Spleen (tissue), 11 donors: ENCODE data around the gene MAP2. TPM values are rescaled to one million over a fixed set of nuclear protein-coding genes. Genes with fewer than 3 reads are reported as not detected.

Source experiments
- DNase-seq: peaks from one replicate; pipeline ENCODE4 v3.0.0-alpha.2; 2020
- H3K27ac ChIP-seq, 8 donors: fragments of 200-600 bp; sonication (generic) in 7 of 8; 1 replicate in 4 of 8; 2 replicates in 4 of 8; pipeline versions ENCODE4 v1.5.0 to v1.8.0; 2016 to 2021; ENCODE audit warnings: inconsistent platforms in 4 of 8, mild to moderate bottlenecking in 4 of 8, moderate library complexity in 1 of 8
- H3K27me3 ChIP-seq, 7 donors: fragments of 200-600 bp; sonication (generic) in 6 of 7; replicated peaks in 1 of 7; 1 replicate in 4 of 7; 2 replicates in 3 of 7; pipeline versions ENCODE4 v1.5.0 to v1.8.0; 2016 to 2021; ENCODE audit warnings: inconsistent platforms in 3 of 7, mild to moderate bottlenecking in 1 of 7
- H3K36me3 ChIP-seq, 6 donors: fragments of 200-600 bp; sonication (generic) in 5 of 6; 1 replicate in 4 of 6; 2 replicates in 2 of 6; pipeline versions ENCODE4 v1.5.0 to v1.8.0; 2016 to 2021; ENCODE audit warnings: inconsistent platforms in 2 of 6
- H3K4me1 ChIP-seq, 6 donors: fragments of 200-600 bp; sonication (generic) in 5 of 6; 1 replicate in 3 of 6; 2 replicates in 3 of 6; pipeline versions ENCODE4 v1.5.0 to v1.8.0; 2016 to 2021; ENCODE audit warnings: inconsistent platforms in 3 of 6
- H3K4me3 ChIP-seq, 8 donors: fragments of 200-600 bp; sonication (generic) in 7 of 8; 1 replicate in 4 of 8; 2 replicates in 4 of 8; pipeline versions ENCODE4 v1.5.0 to v1.8.0; 2016 to 2021; ENCODE audit warnings: inconsistent platforms in 4 of 8, mild to moderate bottlenecking in 4 of 8, moderate library complexity in 2 of 8
- H3K9me3 ChIP-seq, 8 donors: fragments of 200-600 bp; sonication (generic) in 7 of 8; 1 replicate in 4 of 8; 2 replicates in 4 of 8; pipeline versions ENCODE4 v1.5.0 to v1.8.0; 2016 to 2021; ENCODE audit warnings: inconsistent platforms in 4 of 8
- CTCF ChIP-seq, 11 experiments: fragments of 200-600 bp in 7 of 11; fragments of 450-650 bp in 4 of 11; sonication (generic) in 4 of 11; IDR thresholded peaks in 8 of 11; conservative IDR thresholded peaks in 3 of 11; 1 replicate in 7 of 11; 2 replicates in 4 of 11; pipeline versions ENCODE4 v1.4.0 to v1.8.0; 2016 to 2021; ENCODE audit warnings: antibody characterized with exemption in 11 of 11, inconsistent platforms in 4 of 11, mild to moderate bottlenecking in 1 of 11
- POLR2A ChIP-seq, 3 donors: fragments of 450-650 bp; IDR thresholded peaks; one replicate each; pipeline ENCODE4 v1.5.1; 2017; ENCODE audit warnings: antibody characterized with exemption in 3 of 3, mild to moderate bottlenecking in 1 of 3
- POLR2AphosphoS5 ChIP-seq, 3 donors: sonication (generic); formaldehyde crosslinking; IDR thresholded peaks; one replicate each; pipeline ENCODE4 v1.5.1; 2017; ENCODE audit warnings: antibody characterized with exemption in 3 of 3
- WGBS, 5 donors: extraction: QIAGEN DNeasy Blood & Tissue Kit in 3 of 5; methylation state at CpG; one replicate each; pipeline versions ENCODE4 v1.1.5 to v1.1.7; 2013 to 2018; 5-methylcytosine and 5-hydroxymethylcytosine counted together
- intact Hi-C: fragments of 100-400 bp; cut with DNase I; formaldehyde crosslinking; loops from one replicate; pipeline ENCODE4 v1.15.0; 2023; ENCODE audit warnings: low total_unique reads
- polyA plus RNA-seq, 3 donors: library from polyadenylated mRNA; stranded (reverse); fragments of 200-250 nt; gene quantifications; one replicate each; pipeline ENCODE4 v1.2.1, GENCODE V29; 2013
- total RNA-seq, 7 donors: library from RNA; depleted of rRNA in 3 of 7; stranded (reverse); fragments of >200 nt in 3 of 7; fragmentation: NEBNext Ultra II Directional in 4 of 7; extraction: Animal tissue kit (Norgen Biotek cat#: 25700) in 4 of 7; gene quantifications; one replicate each; pipeline versions ENCODE4 v1.1.0 to v1.2.1, GENCODE V29; 2016 to 2021
- donor health status: healthy with polysubstance abuse.
- donor health status: DM: no; HTN: no; CAD: no; lungs with moderate emphysema.
- donor health status: DM: no; HTN: no; CAD: no.
- donor health status: Bipolar disorder and iron deficiency.
- donor health status: healthy.
- donor health status: DM: no; HTN: no; CAD: no.
- donor health status: DM: yes; HTN: yes; CAD: no.

The MAP2 gene
- total and polyA plus RNA-seq, 10 donors, result 0.38 to 5.0 (median 1.9) TPM

DNA sequence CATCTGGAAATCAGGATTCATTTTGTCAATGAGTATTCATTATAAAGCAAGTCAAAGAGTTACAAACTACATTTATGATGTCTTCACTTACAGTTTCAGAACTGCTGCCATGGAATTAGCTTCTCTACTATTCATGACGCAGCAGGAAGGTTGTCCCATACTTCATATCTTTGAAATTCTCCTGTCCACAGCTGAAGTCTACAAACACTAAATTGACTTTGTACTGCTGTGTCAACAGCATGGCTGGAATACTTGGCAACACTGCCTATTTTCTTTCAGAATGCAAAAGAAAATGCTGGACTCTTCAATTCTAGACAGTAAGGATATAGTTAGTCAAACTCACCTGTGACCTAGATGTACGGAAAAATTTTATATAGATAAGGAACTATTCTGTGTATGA lies 303.2 kb downstream of the MAP2 start:
- intact Hi-C loops, result no loop called here
- WGBS, 5 donors, result 85 to 95% (median 94%) methylated on average over 2 of the region's 2 CpGs
- Histone ChIP-seq H3K36me3 (no peaks in the 10 kb centered on the region), H3K4me1 (no peaks in the 10 kb centered on the region), H3K4me3 (no peak overlapping the region), H3K27me3 (no peaks in the 10 kb centered on the region), H3K27ac (no peak overlapping the region), H3K9me3 (no peaks in the 10 kb centered on the region)
- no peak for TF ChIP-seq CTCF (IDR thresholded peaks at IDR 0.05 in 8 of 11, conservative IDR thresholded peaks at IDR 0.05 in 3 of 11)
- no peak for TF ChIP-seq POLR2A (IDR thresholded peaks at IDR 0.05)
- TF ChIP-seq POLR2AphosphoS5 (IDR thresholded peaks at IDR 0.05), result no peak
- no peak for DNase-seq

DNA sequence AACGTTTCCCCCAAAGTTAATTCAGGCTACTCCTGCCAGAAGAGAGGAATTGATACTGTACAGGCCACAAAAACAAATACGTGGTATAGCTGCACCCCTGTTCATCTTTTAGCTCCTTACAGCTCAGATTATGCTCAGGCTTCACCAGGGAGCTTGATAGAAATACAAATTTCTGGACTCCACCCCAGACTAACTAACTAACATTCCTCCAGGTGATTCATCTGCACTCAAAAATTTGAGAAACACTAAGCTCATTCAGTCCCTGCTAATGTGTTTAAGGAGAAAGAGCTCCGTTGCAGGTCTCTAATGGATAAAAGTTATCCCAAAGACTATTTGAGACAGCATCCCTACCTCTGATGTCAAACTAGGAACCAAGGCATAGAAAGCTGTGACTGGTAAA lies 311.0 kb downstream of the MAP2 start:
- intact Hi-C loops, result no loop called here
- Histone ChIP-seq H3K9me3 (no peaks in the 10 kb centered on the region), H3K4me3 (no peak overlapping the region), H3K27me3 (no peaks in the 10 kb centered on the region), H3K36me3 (no peaks in the 10 kb centered on the region), H3K27ac (no peak overlapping the region), H3K4me1 (no peaks in the 10 kb centered on the region)
- no peak for TF ChIP-seq CTCF (IDR thresholded peaks at IDR 0.05 in 8 of 11, conservative IDR thresholded peaks at IDR 0.05 in 3 of 11)
- no peak for TF ChIP-seq POLR2AphosphoS5 (IDR thresholded peaks at IDR 0.05)
- TF ChIP-seq POLR2A (IDR thresholded peaks at IDR 0.05), result no peak
- no peak for DNase-seq
- 54 to 80% (median 71%) methylated on average over 3 of the region's 3 CpGs for WGBS, 5 donors

GRCh38 chr2:209741953-209742352 lies 318.1 kb downstream of the MAP2 start:
- 48 to 67% (median 57%) methylated on average over 1 of the region's 1 CpG for WGBS, 5 donors
- no peak overlapping the region for H3K27ac ChIP-seq
- intact Hi-C loops, result no loop called here
- no peak overlapping the region for H3K4me3 ChIP-seq
- H3K27me3 ChIP-seq, result no peaks in the 10 kb centered on the region
- no peak for TF ChIP-seq POLR2A (IDR thresholded peaks at IDR 0.05)
- no peak for DNase-seq
- H3K4me1 ChIP-seq, result no peaks in the 10 kb centered on the region
- peaks cover 0 to 13% (median 0%) of the 10 kb centered on the region in 8 donors for H3K9me3 ChIP-seq
- H3K36me3 ChIP-seq, result no peaks in the 10 kb centered on the region

DNA sequence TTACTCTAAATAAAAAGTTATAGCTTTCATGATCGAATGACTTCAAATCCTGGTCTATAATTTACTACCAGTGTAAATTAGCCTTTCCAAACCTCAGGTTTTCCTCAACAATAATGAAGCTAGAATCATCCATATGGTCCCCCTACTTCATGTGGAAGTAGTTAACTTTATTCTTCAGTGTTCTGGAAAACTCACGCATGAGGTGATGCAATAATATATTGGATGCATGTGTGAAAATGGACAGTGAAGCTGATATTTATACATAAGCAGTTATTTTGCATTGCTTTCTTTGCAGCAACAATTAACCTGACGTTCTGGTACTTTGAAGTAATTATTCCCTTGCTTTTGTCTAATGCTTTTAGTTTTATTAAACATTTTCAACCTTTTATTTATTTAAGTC lies 329.2 kb downstream of the MAP2 start:
- Histone ChIP-seq H3K9me3 (no peaks in the 10 kb centered on the region), H3K27ac (no peak overlapping the region), H3K4me3 (no peak overlapping the region), H3K27me3 (peaks cover 0 to 11% (median 0%) of the 10 kb centered on the region in 7 donors), H3K36me3 (no peaks in the 10 kb centered on the region), H3K4me1 (no peaks in the 10 kb centered on the region)
- TF ChIP-seq POLR2AphosphoS5 (IDR thresholded peaks at IDR 0.05), result no peak
- no peak for TF ChIP-seq POLR2A (IDR thresholded peaks at IDR 0.05)
- TF ChIP-seq CTCF (IDR thresholded peaks at IDR 0.05 in 8 of 11, conservative IDR thresholded peaks at IDR 0.05 in 3 of 11), result no peak
- DNase-seq, result no peak
- intact Hi-C loops, result no loop called here
- WGBS, 5 donors, result 51 to 62% (median 55%) methylated on average over 3 of the region's 3 CpGs

DNA sequence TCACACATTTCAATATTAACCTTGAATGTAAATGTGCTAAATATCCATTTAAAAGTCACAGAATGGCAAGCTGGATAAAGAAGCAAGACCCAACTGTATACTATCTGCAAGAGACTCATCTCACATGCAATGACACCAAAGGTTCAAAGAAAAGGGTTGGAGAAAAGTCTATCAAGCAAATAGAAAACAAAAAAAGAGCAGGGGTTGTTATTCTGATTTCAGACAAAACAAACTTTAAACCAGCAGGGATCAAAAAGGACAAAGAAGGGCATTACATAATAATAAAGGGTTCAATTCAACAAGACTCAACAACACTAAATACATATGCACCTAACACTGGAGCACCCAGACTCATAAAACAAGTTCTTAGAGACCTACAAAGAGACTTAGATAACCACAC lies 333.3 kb downstream of the MAP2 start:
- Histone ChIP-seq H3K27ac (no peak overlapping the region), H3K4me1 (no peaks in the 10 kb centered on the region), H3K27me3 (peaks cover 0 to 11% (median 0%) of the 10 kb centered on the region in 7 donors), H3K36me3 (no peaks in the 10 kb centered on the region), H3K9me3 (peaks cover 0 to 7% (median 0%) of the 10 kb centered on the region in 8 donors), H3K4me3 (no peak overlapping the region)
- intact Hi-C loops, result no loop called here
- TF ChIP-seq POLR2AphosphoS5 (IDR thresholded peaks at IDR 0.05) (no peak), CTCF (IDR thresholded peaks at IDR 0.05 in 8 of 11, conservative IDR thresholded peaks at IDR 0.05 in 3 of 11) (no peak), POLR2A (IDR thresholded peaks at IDR 0.05) (no peak)
- no peak for DNase-seq
